ENCODE data around the gene CCDC169. TPM values are rescaled to one million over a fixed set of nuclear protein-coding genes. Genes with fewer than 3 reads are reported as not detected.

The CCDC169 gene
- total RNA-seq, 2 donors from 2014 or later = not detected

DNA sequence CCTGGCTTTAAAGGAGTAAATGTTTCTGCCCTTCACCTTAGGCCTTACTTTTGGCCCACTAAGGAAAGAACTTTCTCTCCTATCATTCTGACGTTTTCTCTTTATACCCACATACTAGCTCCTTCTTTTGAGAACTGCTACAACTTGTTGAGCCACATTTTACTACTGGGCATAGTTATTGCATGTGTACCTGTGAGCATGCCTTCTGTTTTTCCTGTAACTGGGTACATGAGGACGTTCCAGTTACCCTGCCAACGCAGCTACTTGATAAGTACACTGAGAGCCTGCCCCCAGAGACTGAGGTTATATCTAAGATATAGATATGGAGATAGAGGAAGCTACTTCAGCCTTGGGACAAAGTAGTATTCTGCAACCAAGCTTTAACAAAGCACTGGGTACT, 3.5 kb downstream of the CCDC169 start:
- Mint-ChIP-seq H3K27ac (no peak overlapping the region), H3K9me3 (no peaks in the 10 kb centered on the region), H3K27me3 (peaks cover 18% of the 10 kb centered on the region in 2 donors), H3K4me1 (ENCODE audit: low read depth in 2 of 2) (peaks cover 0 to 10% of the 10 kb centered on the region in 2 donors), H3K36me3 (no peaks in the 10 kb centered on the region), H3K4me3 (no peak overlapping the region)
- DNase-seq (ENCODE audit: low spot score) (no peak), ATAC-seq (no peak)

DNA sequence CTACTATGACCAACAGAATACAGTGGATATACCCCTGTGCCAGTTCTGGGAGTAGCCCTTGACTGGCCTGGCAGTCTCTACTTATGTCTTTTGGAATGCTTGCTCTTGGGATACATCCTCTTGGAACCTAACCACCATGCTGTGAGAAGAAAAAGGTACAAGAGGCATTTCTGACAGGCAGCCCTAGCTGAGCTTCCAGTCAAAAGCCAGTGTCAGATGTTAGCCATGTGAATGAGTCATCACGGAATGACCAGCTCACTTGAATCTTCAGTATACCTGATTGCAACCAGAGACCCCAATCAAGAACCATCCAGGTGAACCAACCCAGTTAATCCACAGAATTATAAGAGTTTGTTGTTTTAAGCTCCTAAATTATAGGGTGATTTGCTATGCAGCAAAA, 4.1 kb downstream of the CCDC169 start:
- DNase-seq (ENCODE audit: low spot score) (no peak), ATAC-seq (no peak)
- Mint-ChIP-seq H3K36me3 (no peaks in the 10 kb centered on the region), H3K9me3 (no peaks in the 10 kb centered on the region), H3K27me3 (peaks cover 16% of the 10 kb centered on the region in 2 donors), H3K4me1 (ENCODE audit: low read depth in 2 of 2) (peaks cover 0 to 10% of the 10 kb centered on the region in 2 donors), H3K27ac (no peak overlapping the region), H3K4me3 (no peak overlapping the region)

DNA sequence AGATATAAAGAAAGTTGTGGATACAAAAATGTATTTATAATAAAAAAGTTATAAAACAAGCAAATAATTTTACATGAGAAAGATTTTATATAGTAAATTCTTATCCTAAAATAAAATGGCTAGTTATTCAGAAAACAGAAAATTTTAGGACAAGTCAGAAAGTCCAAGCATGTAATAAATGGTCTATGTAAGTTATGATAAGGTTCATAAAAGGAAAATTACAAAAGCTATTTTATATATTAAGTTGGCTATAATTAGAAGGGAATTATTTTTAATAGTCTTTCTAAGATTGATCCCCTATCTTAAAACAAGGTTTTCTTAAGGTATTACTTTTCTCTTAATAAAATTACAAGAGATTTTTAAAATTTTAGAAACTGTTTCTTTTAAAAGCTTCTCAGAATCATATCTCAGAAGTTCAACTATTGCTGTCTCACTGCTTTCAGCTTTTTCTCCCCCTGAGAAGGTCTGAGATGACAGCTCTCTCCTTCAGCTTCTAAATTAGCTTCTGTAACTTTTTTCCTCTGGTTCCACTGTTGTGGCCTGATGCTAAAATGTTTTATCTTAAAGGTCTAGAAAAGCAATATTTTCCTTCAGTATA, 8.7 kb downstream of the CCDC169 start:
- no peak overlapping the region for H3K4me3 Mint-ChIP-seq
- peaks cover 8 to 11% of the 10 kb centered on the region in 2 donors for H3K27me3 Mint-ChIP-seq
- DNase-seq (ENCODE audit: low spot score) (no peak), ATAC-seq (no peak)
- H3K27ac Mint-ChIP-seq = no peak overlapping the region
- no peaks in the 10 kb centered on the region for H3K9me3 Mint-ChIP-seq
- no peaks in the 10 kb centered on the region for H3K36me3 Mint-ChIP-seq
- H3K4me1 Mint-ChIP-seq (ENCODE audit: low read depth in 2 of 2) = no peaks in the 10 kb centered on the region

DNA sequence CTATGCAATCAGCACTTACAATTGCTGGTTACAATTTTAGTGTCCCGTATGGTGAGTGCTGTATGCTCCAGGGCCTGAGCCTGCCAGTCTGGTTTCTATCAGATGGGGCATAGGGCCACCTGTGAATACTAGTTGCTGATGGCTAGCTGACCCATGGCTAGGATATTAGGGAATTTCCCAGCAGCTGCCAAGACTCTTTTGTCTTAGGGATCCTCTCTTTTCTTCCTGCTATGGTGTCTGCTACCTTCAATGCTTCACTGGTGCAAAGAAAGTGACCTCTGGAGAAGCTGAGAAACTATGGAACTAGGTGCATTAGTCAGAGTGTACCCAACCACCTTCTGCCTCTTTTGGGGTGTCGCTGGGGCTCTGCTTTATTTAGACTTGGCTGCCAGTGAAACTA, 11.6 kb downstream of the CCDC169 start:
- Mint-ChIP-seq H3K4me3 (no peak overlapping the region), H3K27me3 (peaks cover 8 to 11% of the 10 kb centered on the region in 2 donors), H3K27ac (no peak overlapping the region), H3K4me1 (ENCODE audit: low read depth in 2 of 2) (no peaks in the 10 kb centered on the region), H3K36me3 (no peaks in the 10 kb centered on the region), H3K9me3 (no peaks in the 10 kb centered on the region)
- ATAC-seq = no peak
- no peak for DNase-seq (ENCODE audit: low spot score)

DNA sequence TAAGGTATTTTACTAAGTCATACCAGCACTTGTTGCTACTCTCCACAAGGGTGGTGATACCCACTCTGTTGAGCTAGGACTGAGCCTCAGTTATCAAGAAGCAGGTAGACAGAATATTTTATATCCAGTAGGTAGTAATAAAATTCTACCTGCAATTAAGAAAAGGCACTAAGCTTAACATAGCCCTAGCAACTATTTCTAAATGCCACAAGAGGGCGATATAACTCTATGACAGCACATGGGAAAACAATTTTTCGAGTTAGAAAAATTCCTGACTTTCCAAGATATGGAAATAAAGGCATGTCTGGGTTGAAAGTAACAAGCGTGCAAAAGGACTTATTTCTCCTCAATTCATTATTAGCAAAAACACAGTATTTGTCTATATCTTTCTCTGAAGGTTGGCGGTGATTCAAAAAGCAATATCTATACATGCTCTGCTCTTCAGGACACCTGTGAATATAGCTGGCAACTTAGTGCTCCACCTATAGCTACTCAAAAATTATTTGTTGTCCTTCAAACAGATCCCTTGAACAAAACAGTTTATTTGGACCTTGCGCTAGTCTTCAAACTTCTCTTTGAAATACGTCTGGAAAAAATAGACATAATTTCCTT, 14.7 kb downstream of the CCDC169 start:
- no peaks in the 10 kb centered on the region for H3K9me3 Mint-ChIP-seq
- DNase-seq (ENCODE audit: low spot score) (no peak), ATAC-seq (no peak)
- no peaks in the 10 kb centered on the region for H3K4me1 Mint-ChIP-seq (ENCODE audit: low read depth in 2 of 2)
- peaks cover 17% of the 10 kb centered on the region in 2 donors for H3K27me3 Mint-ChIP-seq
- no peaks in the 10 kb centered on the region for H3K36me3 Mint-ChIP-seq
- no peak overlapping the region for H3K4me3 Mint-ChIP-seq
- no peak overlapping the region for H3K27ac Mint-ChIP-seq

DNA sequence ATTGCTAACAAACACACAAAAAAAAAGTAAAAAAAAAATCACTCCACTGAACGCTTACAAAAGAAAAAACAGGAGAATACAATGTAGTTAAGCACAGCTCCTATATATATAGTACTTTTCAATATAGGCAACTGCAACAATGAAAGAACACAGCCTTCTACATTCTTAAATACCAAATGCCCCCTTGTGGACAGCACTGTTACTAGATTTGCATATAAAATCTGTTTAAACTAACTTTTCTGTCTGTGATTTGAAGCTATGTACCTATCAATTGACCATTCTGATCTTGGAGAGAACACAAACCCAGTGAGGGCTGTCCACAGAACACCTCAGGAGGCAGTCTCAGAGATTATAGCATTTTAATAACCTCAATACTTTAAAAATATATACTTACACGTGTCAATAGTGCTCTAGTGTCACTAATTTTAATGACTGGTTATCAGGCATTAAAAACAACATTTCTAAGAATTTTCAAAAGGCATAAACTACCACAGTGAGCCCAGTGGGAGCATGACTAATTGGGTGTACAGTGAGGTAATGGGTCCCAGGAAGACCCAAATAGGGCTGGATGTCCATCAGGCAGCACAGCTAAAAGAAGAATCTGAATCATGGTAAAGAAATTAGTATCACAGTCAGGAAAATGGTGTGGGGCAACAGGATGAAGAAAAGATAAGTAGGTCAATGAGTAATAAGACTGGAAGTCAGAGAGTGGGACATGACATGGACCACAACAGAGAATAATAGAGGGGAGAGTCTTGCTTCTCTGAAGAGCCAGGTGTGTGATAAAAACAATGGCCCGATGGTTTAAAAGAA, 22.2 kb downstream of the CCDC169 start:
- ATAC-seq (no peak), DNase-seq (ENCODE audit: low spot score) (no peak)
- H3K9me3 Mint-ChIP-seq = no peaks in the 10 kb centered on the region
- H3K27ac Mint-ChIP-seq = no peak overlapping the region
- peaks cover 7 to 25% of the 10 kb centered on the region in 2 donors for H3K27me3 Mint-ChIP-seq
- no peak overlapping the region for H3K4me3 Mint-ChIP-seq
- H3K4me1 Mint-ChIP-seq (ENCODE audit: low read depth in 2 of 2) = no peaks in the 10 kb centered on the region
- H3K36me3 Mint-ChIP-seq = no peaks in the 10 kb centered on the region

DNA sequence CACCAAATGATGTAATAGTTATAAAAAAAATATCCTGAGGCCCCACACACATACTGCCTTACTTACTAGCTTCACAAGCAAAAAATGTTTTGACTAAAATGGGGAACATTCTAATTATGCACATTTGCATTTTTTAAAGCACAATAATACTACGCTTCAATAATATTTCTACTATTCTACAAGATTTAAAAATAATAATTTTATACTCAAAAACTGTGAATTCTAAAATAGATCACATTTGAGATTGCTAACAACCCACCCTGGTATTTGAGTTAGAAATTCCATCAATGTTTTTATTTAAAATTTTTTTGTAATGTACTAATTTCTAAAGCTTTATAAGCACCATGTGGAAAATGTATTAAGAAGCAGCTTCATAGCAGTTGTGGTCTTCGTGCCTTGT, 24.2 kb downstream of the CCDC169 start:
- no peak overlapping the region for H3K4me3 Mint-ChIP-seq

DNA sequence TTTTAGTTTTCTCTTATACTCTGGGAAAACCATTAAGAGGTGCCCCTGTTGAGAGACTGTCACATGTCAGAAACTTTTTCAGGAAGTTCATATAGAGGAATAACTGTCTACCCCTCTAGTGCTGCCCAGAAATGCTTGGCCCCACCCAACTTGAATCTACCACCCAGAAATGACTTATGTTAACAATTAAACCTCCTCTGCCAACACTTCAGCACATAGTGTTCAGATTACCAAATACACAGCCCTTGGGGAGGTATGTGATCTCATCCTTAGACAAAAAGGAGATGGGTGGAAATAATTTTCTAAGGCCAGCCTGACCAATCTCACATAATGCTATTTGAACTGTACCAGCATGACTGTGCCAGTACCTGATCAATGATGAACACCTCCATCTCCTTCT, 35.6 kb downstream of the CCDC169 start:
- no peak overlapping the region for H3K27ac Mint-ChIP-seq
- ATAC-seq = no peak
- H3K36me3 Mint-ChIP-seq = no peaks in the 10 kb centered on the region
- no peak for DNase-seq (ENCODE audit: low spot score)
- no peaks in the 10 kb centered on the region for H3K9me3 Mint-ChIP-seq
- no peak overlapping the region for H3K4me3 Mint-ChIP-seq
- H3K27me3 Mint-ChIP-seq = peaks cover 4 to 5% of the 10 kb centered on the region in 2 donors
- no peaks in the 10 kb centered on the region for H3K4me1 Mint-ChIP-seq (ENCODE audit: low read depth in 2 of 2)

More for the DNA sequence above, 24.2 kb downstream of the CCDC169 start:
- DNase-seq (ENCODE audit: low spot score) (no peak), ATAC-seq (no peak)
- Mint-ChIP-seq H3K27me3 (peaks cover 14 to 22% of the 10 kb centered on the region in 2 donors), H3K4me1 (ENCODE audit: low read depth in 2 of 2) (no peaks in the 10 kb centered on the region), H3K9me3 (no peaks in the 10 kb centered on the region), H3K27ac (no peak overlapping the region), H3K36me3 (no peaks in the 10 kb centered on the region)

DNA sequence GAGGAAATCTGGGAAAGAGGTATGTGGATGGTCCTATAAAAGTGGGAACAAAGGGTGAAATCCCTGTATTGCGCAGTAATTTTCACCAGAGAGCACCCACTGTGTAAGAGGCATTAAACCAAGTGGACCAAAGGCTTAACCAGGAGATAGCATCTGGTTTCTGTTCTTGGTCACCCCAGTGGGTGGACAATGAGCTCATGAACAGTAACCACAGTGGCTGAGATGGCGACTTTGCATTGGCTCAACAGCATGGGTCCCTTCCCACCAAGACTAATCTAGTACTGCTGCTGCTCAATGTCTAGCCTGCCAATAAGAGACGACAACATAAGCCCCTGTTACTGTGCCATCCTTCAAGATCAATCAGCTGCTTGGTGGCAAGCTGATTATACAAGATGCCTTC, 36.6 kb downstream of the CCDC169 start:
- Mint-ChIP-seq H3K4me3 (no peak overlapping the region), H3K9me3 (no peaks in the 10 kb centered on the region), H3K4me1 (ENCODE audit: low read depth in 2 of 2) (no peaks in the 10 kb centered on the region), H3K36me3 (no peaks in the 10 kb centered on the region), H3K27ac (no peak overlapping the region), H3K27me3 (peaks cover 0 to 4% of the 10 kb centered on the region in 2 donors)
- ATAC-seq (no peak), DNase-seq (ENCODE audit: low spot score) (no peak)

DNA sequence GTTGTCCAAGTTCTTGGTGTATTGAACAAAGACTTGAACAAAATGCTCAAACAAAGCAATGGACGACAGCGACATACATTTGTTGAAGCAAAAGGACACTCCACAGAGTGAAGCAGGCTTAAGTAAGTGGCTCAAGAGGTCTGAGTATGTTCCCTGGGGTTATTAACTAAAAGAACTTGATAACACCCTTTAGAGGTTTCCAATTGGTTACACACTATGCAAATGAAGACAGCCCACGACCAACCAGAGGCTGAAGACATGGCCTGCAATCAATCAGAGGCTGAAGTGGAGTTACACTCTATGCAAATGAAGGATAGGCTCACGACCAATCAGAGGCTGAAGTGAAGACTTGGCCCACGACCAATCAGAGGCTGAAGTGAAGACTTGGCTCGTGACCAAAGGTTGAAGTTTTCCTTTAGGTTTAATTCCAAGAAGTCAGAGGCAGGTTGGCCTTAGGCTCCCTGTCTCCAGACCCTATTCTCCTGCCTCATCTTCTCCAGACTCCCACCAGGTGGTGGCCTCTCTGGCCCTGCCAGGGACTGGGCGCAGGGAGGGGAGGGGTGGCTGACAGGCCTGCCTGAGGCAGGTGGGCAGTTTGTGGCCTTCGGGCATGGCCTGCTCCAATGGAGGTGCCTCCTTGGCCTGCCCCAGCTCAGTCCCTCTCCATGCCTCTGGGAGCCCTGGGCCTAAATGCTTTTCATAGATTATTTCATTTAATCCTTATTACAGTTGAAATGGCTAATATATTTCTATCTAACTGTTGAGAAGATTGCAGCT, 38.1 kb downstream of the CCDC169 start:
- H3K9me3 Mint-ChIP-seq = no peaks in the 10 kb centered on the region
- no peak overlapping the region for H3K4me3 Mint-ChIP-seq
- no peak for ATAC-seq
- no peaks in the 10 kb centered on the region for H3K4me1 Mint-ChIP-seq (ENCODE audit: low read depth in 2 of 2)
- H3K27me3 Mint-ChIP-seq = peaks cover 0 to 4% of the 10 kb centered on the region in 2 donors
- H3K27ac Mint-ChIP-seq = no peak overlapping the region
- DNase-seq (ENCODE audit: low spot score) = no peak
- no peaks in the 10 kb centered on the region for H3K36me3 Mint-ChIP-seq

DNA sequence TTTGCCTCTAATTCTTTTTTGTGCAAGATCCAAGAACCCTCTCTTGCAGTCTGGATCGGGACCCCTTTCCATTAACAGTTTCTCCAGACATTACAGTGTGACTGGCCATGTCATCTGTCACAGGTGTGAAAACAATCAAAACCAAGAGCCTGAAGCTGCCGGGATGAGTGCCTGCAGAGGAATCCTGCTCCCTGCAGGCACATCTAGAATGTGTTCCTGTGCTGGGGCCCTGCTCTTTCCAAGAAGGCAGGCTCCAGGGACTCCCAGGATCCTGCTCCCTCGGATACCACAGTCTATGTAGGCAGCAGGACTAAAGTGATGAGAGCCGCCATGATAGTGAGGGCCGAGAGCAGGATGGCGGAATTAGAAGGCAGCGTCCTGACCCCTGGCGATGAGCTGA, 38.8 kb downstream of the CCDC169 start:
- Mint-ChIP-seq H3K9me3 (no peaks in the 10 kb centered on the region), H3K36me3 (no peaks in the 10 kb centered on the region), H3K27ac (no peak overlapping the region), H3K4me1 (ENCODE audit: low read depth in 2 of 2) (no peaks in the 10 kb centered on the region), H3K27me3 (peaks cover 0 to 4% of the 10 kb centered on the region in 2 donors), H3K4me3 (no peak overlapping the region)
- DNase-seq (ENCODE audit: low spot score) = no peak
- ATAC-seq = no peak

DNA sequence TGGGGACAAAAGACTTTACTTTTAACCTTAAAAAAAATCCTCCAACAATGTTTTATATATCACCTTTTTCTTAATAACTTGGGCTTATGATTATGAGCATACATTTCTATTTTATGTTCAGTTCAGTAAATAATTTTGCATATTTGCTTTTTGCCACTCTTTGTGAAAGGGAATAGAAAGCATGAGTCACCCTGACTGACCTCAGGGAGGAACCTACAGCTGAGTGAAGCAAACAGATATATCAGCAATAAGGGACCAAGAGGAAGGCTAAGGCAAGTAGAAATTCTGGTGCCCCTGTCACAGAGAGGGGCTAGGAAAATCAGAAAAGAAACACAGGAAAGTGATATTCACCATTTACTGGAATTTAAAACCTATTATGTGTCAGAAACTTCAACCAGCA, 46.1 kb downstream of the CCDC169 start:
- Mint-ChIP-seq H3K27ac (no peak overlapping the region), H3K36me3 (no peaks in the 10 kb centered on the region), H3K9me3 (peaks cover 6% of the 10 kb centered on the region), H3K4me1 (ENCODE audit: low read depth in 2 of 2) (no peaks in the 10 kb centered on the region), H3K4me3 (no peak overlapping the region), H3K27me3 (peaks cover 0 to 14% of the 10 kb centered on the region in 2 donors)
- ATAC-seq (no peak), DNase-seq (ENCODE audit: low spot score) (no peak)

DNA sequence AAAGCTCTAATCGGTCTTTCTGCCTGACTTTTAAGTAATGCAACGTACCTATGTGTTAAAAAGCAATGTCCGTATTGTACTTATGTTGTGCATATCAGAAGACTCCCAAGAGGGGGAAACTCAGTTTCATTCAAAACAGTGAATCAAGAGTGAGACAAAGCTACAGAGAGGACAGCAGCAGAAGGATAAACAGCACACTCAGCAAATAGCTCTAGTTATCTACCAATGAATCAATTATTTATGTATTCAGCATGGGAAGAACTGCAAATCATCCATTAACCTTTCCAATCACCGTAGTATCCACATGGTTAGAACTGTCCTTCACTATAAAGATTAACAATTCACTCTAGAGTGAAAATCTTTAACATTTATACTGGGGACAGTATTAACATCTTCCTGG, 46.6 kb downstream of the CCDC169 start:
- Mint-ChIP-seq H3K36me3 (no peaks in the 10 kb centered on the region), H3K4me1 (ENCODE audit: low read depth in 2 of 2) (no peaks in the 10 kb centered on the region), H3K4me3 (no peak overlapping the region), H3K9me3 (peaks cover 11% of the 10 kb centered on the region), H3K27me3 (peaks cover 0 to 14% of the 10 kb centered on the region in 2 donors), H3K27ac (no peak overlapping the region)
- ATAC-seq (no peak), DNase-seq (ENCODE audit: low spot score) (no peak)

DNA sequence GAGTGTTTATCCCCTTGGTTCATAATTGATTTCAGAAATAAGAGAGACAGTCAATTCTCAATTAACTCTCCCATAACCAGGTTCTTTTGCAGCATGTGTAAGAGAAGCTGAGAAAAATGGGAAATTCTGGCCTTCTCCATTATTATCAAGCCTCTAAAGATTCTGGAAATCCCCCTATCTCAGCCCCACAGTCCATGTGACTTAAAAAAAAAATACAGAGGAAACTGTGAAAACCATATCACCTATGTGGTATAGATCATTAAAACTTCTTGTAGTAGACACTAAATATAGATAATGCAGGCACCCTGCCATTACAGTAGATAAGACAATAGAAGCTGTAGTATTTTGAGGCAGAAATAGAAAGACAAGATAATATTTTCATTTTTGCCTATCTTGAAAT, 48.9 kb downstream of the CCDC169 start:
- no peak for DNase-seq (ENCODE audit: low spot score)
- no peaks in the 10 kb centered on the region for H3K36me3 Mint-ChIP-seq
- H3K4me3 Mint-ChIP-seq = no peak overlapping the region
- peaks cover 12% of the 10 kb centered on the region for H3K9me3 Mint-ChIP-seq
- H3K27ac Mint-ChIP-seq = no peak overlapping the region
- H3K4me1 Mint-ChIP-seq (ENCODE audit: low read depth in 2 of 2) = no peaks in the 10 kb centered on the region
- no peak for ATAC-seq
- H3K27me3 Mint-ChIP-seq = peaks cover 0 to 14% of the 10 kb centered on the region in 2 donors
